Measurements from ENCODE around the gene E2F8.
A peak's percentile ranks its signal among the peaks of the same experiment; 100 is the strongest.

The E2F8 gene

GRCh38 chr11:19252394-19253152, 11.8 kb upstream of the E2F8 start:
- DNase-seq, result no peak

GRCh38 chr11:19251577-19251976, 10.8 kb upstream of the E2F8 start:
- no peak for DNase-seq

- DNase-seq, result no peak
These were observed 6.1 kb upstream of the E2F8 start for GRCh38 chr11:19246816-19247215.

- DNase-seq, result no peak
These were observed 4.6 kb upstream of the E2F8 start for GRCh38 chr11:19245351-19245750.

GRCh38 chr11:19244621-19245020, 3.9 kb upstream of the E2F8 start:
- DNase-seq, result no peak

- DNase-seq, result no peak
These were observed 3.3 kb upstream of the E2F8 start for GRCh38 chr11:19244084-19244483.

GRCh38 chr11:19243613-19244012, 2.9 kb upstream of the E2F8 start:
- DNase-seq, result no peak

GRCh38 chr11:19243143-19243542, 2.4 kb upstream of the E2F8 start:
- no peak for DNase-seq

- DNase-seq, result no peak
These were observed 1.6 kb upstream of the E2F8 start for GRCh38 chr11:19242179-19242932.

- peak; percentile 61 for DNase-seq
These were observed 774 bp upstream of the E2F8 start for GRCh38 chr11:19241260-19242178.

GRCh38 chr11:19239039-19239438, 1.7 kb downstream of the E2F8 start:
- DNase-seq, result no peak

- no peak for DNase-seq
These were observed 2.9 kb downstream of the E2F8 start for GRCh38 chr11:19237813-19238212.

GRCh38 chr11:19237381-19237780, 3.4 kb downstream of the E2F8 start:
- no peak for DNase-seq

GRCh38 chr11:19234231-19234817, 6.4 kb downstream of the E2F8 start:
- DNase-seq, result no peak

GRCh38 chr11:19232910-19233503, 7.7 kb downstream of the E2F8 start:
- DNase-seq, result no peak

- DNase-seq, result no peak
These were observed 11.1 kb downstream of the E2F8 start for GRCh38 chr11:19229671-19230070.

GRCh38 chr11:19228968-19229367, 11.8 kb downstream of the E2F8 start:
- DNase-seq, result no peak

GRCh38 chr11:19226378-19227195, 14.2 kb downstream of the E2F8 start:
- DNase-seq, result no peak

GRCh38 chr11:19225581-19225980, 15.2 kb downstream of the E2F8 start:
- no peak for DNase-seq

- DNase-seq, result no peak
These were observed 15.6 kb downstream of the E2F8 start for GRCh38 chr11:19225123-19225522.

GRCh38 chr11:19220903-19221724, 19.6 kb downstream of the E2F8 start:
- no peak for DNase-seq
